DMS153 treated with DMSO at 0.1 percent for 48 hours (cell line): ENCODE measurements around the gene RFPL2.
"Not testable (repeated sequence)": the region's sequence is repeated elsewhere in the genome, so short reads cannot be mapped to it uniquely, and the experiment has no call there.

Experiments used
- DNase-seq: peaks from one replicate; lab custom pipeline; 2025; ENCODE audit not compliant: unreplicated experiment; lab: John Stamatoyannopoulos, UW

Gene RFPL2

GRCh38 chr22:32175115-32175514 is 29.8 kb downstream of the RFPL2 start:
- DNase-seq = no peak

GRCh38 chr22:32165681-32166080 is 39.2 kb downstream of the RFPL2 start:
- no peak for DNase-seq

- DNase-seq = no peak
Measured at GRCh38 chr22:32164075-32164860, 40.6 kb downstream of the RFPL2 start.

DNA sequence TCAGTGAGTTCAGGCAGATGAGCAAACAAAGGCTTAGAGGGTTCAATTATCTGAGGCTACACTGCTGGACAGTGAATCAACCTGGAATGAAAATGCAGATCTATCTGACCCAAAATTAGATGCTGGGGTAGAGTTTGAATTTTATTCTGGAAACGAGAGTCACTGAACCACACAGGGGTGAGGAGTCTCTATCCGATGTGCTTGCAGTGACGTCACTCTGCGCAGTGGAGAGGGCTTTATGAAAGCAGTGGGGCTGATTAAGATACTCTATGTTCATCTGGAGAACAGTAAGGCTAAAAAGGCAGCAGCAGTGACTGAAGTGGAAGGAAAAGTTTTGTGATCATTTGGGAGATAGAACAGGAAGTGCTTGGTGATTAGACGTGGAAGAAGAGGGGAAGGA is 44.5 kb downstream of the RFPL2 start:
- DNase-seq = not testable (repeated sequence)

- no peak for DNase-seq
Measured at GRCh38 chr22:32158712-32159533, 46.0 kb downstream of the RFPL2 start, which contains the start of gene C22orf42. C22orf42 (minus strand) TSS chr22:32159303; CDS start chr22:32159215, 88 bp downstream.

DNA sequence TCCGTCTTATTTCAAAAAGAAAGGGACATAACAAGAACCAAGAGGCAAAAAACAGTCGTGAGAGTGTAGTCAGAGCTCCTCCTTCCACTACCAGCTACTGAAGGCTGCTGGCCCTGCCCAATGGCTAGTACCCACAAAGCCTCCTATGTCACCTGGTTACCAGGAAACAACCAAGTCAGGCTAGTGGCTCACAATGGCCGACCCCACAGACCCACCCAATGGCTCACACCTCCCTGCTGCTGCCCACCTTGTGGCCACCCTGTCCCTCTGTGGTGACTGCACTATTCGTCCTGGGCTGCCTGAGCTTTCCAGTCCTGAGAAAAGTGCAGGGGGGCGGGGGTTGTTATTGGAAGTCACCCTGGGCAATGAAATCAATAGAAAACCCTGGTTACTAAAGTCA is 47.2 kb downstream of the RFPL2 start:
- DNase-seq = not testable (repeated sequence)

DNA sequence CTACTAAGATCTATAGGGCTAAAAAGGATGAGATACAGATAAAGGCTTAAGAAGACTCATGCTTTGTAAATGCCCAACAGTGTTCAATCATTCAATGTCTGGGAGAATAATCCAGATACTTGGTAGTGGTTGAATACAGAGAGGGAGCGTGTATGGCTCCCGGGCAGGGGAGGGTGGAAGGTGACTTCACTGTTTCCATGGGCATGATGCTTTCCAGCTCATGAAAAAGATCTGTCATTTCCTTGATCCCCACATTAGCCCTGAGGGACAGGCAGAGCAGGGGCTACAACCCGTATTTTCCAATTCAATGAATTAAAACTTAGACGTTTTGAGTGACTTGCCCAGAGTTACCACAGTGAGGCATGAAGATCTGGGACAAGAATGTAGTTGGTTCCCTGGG is 50.1 kb downstream of the RFPL2 start:
- not testable (repeated sequence) for DNase-seq

- not testable (repeated sequence) for DNase-seq
Measured at GRCh38 chr22:32151641-32152040, 53.2 kb downstream of the RFPL2 start.

DNA sequence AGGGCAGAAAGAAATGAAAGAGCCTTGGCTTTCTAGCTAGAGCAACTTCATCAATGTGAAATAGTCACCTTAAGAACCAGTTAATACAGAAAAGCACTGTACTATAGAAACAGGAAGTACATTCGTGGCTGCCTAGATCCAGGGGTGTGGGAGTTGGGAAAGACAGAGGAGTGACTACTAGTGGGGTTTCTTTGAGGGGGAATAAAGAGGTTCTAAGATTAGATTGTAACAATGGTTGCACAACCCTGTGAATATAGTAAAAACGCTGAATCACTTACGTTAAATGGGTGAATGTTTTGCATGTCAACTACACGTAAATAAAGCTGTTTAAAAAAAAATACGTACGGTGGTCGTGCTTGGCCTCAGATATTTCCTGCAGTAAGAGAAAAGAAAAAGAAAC is 54.2 kb downstream of the RFPL2 start:
- not testable (repeated sequence) for DNase-seq

GRCh38 chr22:32148372-32148771 is 56.5 kb downstream of the RFPL2 start:
- DNase-seq = not testable (repeated sequence)

- not testable (repeated sequence) for DNase-seq
Measured at GRCh38 chr22:32147128-32147527, 57.7 kb downstream of the RFPL2 start.

DNA sequence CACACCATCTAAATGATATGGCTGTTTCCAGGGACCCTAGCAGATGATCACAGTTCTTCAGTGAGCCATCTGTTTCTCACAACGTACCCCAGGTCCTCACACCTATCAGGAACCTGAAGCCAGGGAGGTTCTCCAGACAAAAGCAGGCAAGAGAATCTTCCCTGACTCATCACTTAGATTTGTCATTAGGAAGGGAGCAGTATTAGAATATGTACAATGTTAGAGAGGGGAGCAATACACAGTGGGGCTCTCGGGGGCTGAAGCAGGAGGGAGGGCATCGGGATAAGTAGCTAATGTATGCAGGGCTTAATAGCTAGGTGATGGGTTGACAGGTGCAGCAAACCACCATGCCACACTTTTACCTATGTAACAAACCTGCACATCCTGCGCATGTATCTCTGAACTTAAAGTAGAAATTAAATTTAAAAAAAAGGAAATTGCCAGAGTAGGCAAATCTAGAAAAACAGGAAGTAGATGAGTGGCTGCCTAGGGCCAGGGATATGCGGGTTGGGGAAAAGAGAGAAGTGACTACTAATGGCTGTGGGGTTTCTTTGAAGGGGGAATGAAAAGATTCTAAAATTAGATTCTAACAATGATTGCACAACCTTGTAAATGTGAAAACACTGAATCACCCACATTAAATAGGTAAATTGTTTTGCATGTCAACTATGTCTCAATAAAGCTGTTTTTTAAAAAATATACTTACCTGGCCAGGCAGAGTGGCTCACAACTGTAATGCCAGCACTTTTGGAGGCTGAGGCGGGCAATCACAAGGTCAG is 60.2 kb downstream of the RFPL2 start:
- no peak for DNase-seq

- no peak for DNase-seq
Measured at GRCh38 chr22:32142600-32142999, 62.3 kb downstream of the RFPL2 start.

DNA sequence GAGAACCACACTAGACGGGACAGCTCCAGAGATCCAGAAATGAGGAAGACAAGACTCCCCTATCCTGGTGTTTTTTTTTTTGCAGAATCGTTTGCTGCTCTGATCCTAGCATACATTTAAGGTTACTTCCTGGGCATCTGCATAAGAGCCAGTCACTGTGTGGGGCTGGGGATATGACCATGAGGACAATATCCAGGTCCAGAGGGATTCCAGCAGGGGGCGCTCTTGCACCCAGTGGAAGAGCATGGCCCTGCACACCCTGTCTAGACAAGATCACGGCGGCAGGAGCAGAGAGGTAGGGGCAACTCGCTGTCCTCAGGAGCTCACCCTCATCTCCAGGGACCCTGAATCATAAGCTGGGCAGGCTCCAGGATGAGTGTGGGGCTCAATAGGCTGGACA is 64.2 kb downstream of the RFPL2 start:
- DNase-seq = peak; percentile 2
